ENCODE results near the gene MMP25.

The MMP25 gene

DNA sequence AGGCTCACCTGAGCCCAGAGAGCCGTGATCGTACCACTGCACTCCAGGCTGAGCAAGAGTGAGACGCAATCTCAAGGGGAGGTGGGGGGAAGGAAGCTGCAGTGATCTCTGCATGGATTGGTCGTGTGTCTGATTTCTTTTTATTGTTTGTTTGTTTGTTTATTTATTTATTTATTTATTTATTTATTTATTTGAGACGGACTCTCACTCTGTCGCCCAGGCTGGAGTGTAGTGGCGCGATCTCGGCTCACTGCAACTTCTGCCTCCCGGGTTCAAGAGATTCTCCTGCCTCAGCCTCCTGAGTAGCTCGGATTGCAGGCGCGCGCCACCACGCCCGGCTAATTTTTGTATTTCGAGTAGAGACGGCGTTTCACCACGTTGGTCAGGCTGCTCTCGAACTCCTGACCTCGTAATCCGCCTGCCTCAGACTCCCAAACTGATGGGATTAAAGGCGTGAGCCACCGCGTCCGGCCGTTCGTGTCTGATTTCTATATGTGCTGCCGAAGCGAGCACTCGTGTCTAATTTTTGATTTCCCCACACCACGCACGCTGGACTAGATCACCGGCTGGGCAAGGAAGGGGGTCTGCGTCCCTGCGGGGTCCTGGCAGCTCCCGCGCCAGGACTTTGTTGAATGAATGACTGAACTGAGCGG lies 26.6 kb upstream of the MMP25 start:
- TF ChIP-seq TAF1 (IDR thresholded peaks at IDR 0.05; ENCODE audit: borderline replicate concordance, low read depth, low read length) (no peak), POLR2AphosphoS5 (IDR thresholded peaks at IDR 0.05; ENCODE audit: low read depth, low read length) (no peak), POLR2A (IDR thresholded peaks at IDR 0.05; ENCODE audit: low read depth, low read length) (no peak)
- no peak for FAIRE-seq
- DNase-seq (ENCODE audit: insufficient read length), result no peak

DNA sequence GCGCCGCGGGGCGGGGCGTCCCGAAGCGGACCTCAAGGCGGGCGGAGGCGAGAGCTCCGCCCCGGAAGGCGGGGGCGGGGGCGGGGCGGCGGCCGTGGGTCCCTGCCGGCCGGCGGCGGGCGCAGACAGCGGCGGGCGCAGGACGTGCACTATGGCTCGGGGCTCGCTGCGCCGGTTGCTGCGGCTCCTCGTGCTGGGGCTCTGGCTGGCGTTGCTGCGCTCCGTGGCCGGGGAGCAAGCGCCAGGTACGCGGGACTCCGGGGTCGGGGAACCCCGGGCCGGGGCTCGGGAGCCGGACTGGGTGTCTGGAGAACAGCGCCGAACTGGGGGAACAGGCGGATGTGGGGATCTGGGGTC lies 26.1 kb upstream of the MMP25 start, which contains the start of gene TNFRSF12A:
Gene TNFRSF12A (plus strand): TSS at position 122 of the 357 bp plus-strand sequence. CDS start 30 bp downstream, at position 152.
- FAIRE-seq, result peak; percentile 81
- DNase-seq (ENCODE audit: insufficient read length), result peak; percentile 88
- TF ChIP-seq TAF1 (IDR thresholded peaks at IDR 0.05; ENCODE audit: borderline replicate concordance, low read depth, low read length), result 0 out of 2 replicates have a peak, but pooled peaks have one; percentile 57
- no peak for TF ChIP-seq POLR2AphosphoS5 (IDR thresholded peaks at IDR 0.05; ENCODE audit: low read depth, low read length)
- peak; percentile 56; the same call in 1 of the 2 replicates for TF ChIP-seq POLR2A (IDR thresholded peaks at IDR 0.05; ENCODE audit: low read depth, low read length)

DNA sequence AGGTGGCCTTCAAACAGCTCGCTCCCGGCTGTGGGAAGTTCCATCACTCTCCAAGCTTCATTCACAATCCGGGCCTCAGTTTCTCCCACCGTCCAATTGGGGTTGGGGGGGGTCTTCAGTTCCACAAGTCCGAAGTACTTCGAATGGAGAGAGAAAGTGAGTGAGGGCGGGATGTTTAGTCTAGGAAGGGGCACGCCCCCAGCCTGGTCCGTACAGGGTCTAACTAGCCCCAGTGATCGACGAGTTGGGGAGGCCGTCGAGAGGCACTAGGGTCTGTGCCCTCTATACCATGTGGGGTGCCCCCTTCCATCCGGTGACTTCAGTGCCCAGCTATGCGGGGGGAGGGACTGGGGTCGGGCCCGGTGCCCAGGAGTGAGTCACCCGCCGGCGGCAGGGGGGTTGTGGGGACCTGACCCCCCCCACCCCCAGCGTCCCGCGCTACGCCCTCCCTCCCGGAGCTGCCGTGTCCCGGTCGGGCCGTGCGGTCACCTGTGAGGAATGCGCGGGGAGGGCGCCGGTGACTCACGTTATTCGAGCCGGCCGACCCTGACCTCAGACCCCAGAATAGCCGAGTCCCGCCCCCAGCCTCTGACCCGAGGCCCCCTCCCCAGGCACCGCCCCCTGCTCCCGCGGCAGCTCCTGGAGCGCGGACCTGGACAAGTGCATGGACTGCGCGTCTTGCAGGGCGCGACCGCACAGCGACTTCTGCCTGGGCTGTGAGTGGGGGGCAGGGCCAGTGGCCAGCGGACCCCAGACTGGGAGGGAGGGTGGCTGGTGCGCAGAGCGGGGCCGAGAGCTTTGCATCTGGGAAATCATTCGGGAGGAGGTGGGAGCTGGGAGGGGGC lies 25.5 kb upstream of the MMP25 start:
- DNase-seq (ENCODE audit: insufficient read length), result no peak
- no peak for FAIRE-seq
- TF ChIP-seq POLR2AphosphoS5 (IDR thresholded peaks at IDR 0.05; ENCODE audit: low read depth, low read length), result no peak
- TF ChIP-seq POLR2A (IDR thresholded peaks at IDR 0.05; ENCODE audit: low read depth, low read length), result no peak
- TF ChIP-seq TAF1 (IDR thresholded peaks at IDR 0.05; ENCODE audit: borderline replicate concordance, low read depth, low read length), result no peak

DNA sequence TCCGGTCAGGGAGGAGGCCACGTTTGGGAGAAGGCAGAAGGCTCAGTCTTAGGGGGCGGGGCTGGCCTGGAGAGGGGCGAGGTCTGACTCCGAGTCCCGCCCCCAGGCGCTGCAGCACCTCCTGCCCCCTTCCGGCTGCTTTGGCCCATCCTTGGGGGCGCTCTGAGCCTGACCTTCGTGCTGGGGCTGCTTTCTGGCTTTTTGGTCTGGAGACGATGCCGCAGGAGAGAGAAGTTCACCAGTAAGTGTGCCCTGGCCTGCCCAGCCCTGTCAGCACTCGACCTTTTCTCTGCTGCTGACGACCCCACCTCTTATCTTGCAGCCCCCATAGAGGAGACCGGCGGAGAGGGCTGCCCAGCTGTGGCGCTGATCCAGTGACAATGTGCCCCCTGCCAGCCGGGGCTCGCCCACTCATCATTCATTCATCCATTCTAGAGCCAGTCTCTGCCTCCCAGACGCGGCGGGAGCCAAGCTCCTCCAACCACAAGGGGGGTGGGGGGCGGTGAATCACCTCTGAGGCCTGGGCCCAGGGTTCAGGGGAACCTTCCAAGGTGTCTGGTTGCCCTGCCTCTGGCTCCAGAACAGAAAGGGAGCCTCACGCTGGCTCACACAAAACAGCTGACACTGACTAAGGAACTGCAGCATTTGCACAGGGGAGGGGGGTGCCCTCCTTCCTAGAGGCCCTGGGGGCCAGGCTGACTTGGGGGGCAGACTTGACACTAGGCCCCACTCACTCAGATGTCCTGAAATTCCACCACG lies 24.7 kb upstream of the MMP25 start:
- no peak for DNase-seq (ENCODE audit: insufficient read length)
- peak; percentile 91 for FAIRE-seq
- TF ChIP-seq TAF1 (IDR thresholded peaks at IDR 0.05; ENCODE audit: borderline replicate concordance, low read depth, low read length), result no peak
- TF ChIP-seq POLR2A (IDR thresholded peaks at IDR 0.05; ENCODE audit: low read depth, low read length), result no peak
- TF ChIP-seq POLR2AphosphoS5 (IDR thresholded peaks at IDR 0.05; ENCODE audit: low read depth, low read length), result no peak

DNA sequence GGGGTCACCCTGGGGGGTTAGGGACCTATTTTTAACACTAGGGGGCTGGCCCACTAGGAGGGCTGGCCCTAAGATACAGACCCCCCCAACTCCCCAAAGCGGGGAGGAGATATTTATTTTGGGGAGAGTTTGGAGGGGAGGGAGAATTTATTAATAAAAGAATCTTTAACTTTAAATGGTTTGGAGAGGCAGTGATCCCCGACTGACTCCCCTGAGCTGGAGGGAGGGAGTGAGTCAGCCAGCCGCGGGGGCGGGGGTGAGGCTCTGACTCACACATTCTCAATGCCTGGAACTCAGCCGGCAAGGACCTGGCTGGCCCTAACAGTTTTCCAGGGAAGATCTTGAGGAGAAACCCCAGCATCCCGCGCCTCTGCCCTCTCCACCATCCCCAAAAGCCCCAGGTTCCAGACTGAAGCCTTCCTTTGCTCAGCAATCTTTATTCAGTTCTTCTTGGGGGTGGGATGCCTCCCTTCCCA lies 24.1 kb upstream of the MMP25 start:
- FAIRE-seq, result peak; percentile 58
- TF ChIP-seq POLR2AphosphoS5 (IDR thresholded peaks at IDR 0.05; ENCODE audit: low read depth, low read length) (no peak), TAF1 (IDR thresholded peaks at IDR 0.05; ENCODE audit: borderline replicate concordance, low read depth, low read length) (no peak), POLR2A (IDR thresholded peaks at IDR 0.05; ENCODE audit: low read depth, low read length) (no peak)
- no peak for DNase-seq (ENCODE audit: insufficient read length)

DNA sequence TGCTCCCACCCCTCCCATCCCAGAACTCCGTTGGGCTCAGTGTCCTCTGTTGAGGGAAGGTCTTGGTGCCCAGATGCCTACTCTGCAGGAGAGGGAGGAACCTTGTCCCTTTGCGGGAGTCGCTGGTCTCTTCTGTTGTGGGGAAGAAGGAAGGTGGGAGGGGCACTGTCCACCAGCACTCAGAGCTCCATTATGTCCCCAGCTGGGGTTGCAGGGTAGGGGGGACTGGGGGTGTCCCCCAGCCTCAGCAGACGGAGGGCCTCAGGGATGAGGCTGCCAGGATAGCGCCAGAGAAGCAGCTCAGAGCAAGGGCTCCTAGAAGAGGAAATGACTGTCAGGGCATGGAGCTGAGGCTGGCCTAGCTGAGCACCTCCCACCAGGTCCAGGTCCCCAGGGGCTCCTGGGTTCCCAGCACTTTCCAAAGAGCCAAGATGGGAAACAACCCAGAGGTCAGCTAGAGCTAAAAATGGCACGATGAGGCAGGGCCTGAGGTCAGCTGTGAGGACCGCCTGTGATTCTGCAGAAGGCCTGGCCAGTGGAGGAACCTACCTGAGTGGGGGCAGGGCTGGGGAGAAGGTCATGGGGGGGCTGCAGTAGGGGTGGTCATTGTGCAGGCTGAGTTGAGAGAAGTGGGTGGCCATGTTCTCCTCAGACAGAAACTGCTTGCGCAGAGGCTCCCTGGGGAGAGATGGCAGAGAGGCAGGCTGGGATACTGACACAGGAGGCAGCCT lies 23.5 kb upstream of the MMP25 start:
- FAIRE-seq, result peak; percentile 56
- TF ChIP-seq TAF1 (IDR thresholded peaks at IDR 0.05; ENCODE audit: borderline replicate concordance, low read depth, low read length) (no peak), POLR2AphosphoS5 (IDR thresholded peaks at IDR 0.05; ENCODE audit: low read depth, low read length) (no peak)
- DNase-seq (ENCODE audit: insufficient read length), result no peak

DNA sequence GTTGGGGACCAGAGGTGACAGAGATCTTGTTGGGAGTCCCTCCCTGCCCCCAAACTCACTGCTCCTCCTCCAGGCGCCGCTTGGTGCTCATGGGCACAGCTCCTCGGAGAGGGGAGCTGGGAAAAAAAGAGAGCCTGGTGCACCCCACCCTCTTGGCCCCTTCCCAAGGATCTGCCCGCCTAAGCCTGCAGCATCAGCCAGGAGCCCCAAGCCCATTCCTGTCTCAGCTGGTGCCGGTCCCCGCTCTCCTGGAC lies 23.0 kb upstream of the MMP25 start:
- TF ChIP-seq POLR2AphosphoS5 (IDR thresholded peaks at IDR 0.05; ENCODE audit: low read depth, low read length) (no peak), TAF1 (IDR thresholded peaks at IDR 0.05; ENCODE audit: borderline replicate concordance, low read depth, low read length) (no peak), POLR2A (IDR thresholded peaks at IDR 0.05; ENCODE audit: low read depth, low read length) (no peak)
- no peak for FAIRE-seq
- DNase-seq (ENCODE audit: insufficient read length), result no peak

DNA sequence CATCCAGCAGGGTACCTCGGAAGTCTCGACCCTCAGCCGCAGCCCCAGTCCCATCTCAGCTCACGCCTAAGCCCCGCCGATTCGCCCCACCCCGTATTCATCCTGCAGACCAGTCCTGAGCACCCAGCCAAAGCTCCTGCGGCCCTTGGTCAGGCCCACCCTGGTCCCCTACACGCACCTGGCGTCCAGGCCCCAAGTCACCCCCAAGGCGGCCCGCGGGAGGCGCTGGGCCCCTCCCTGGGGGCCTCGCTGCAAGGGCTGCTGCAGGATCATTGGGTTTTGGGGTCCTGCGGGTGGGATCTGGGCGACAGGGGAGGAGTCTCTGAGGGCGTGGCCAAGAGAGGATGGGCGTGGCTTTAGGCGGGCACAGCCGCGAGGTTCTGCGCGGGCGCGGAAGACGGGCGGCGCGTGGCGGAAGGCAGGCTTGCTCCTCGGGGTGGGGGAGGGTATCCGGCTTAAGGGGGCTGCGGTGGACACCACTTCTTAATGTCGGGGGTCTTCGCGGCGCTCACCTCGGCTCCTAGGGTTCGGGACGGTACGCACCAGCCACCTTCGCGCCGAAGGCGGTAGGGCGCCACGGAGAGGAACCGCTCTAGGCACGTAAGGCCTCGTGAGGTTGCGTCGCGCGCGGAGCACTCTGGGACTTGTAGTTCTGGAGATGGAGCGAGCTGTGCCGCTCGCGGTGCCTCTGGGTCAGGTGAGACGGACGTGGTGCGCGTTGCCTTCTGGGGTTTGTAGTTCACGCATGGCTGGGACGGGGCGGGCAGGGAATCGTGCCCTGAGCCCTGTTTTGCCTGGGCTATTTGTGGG lies 22.5 kb upstream of the MMP25 start, which contains the start of the genes HCFC1R1 and THOC6:
Gene HCFC1R1 (minus strand): TSS at position 274 of the 810 bp plus-strand sequence. CDS start 1 bp downstream, at position 273.
Gene THOC6 (plus strand): TSS at position 367 of the 810 bp plus-strand sequence. CDS start 292 bp downstream, at position 659.
- peak; percentile 100 for FAIRE-seq
- DNase-seq (ENCODE audit: insufficient read length), result peak; percentile 92
- no peak for TF ChIP-seq TAF1 (IDR thresholded peaks at IDR 0.05; ENCODE audit: borderline replicate concordance, low read depth, low read length)
- peak; percentile 83; the same call in 1 of the 2 replicates for TF ChIP-seq POLR2A (IDR thresholded peaks at IDR 0.05; ENCODE audit: low read depth, low read length)
- TF ChIP-seq POLR2AphosphoS5 (IDR thresholded peaks at IDR 0.05; ENCODE audit: low read depth, low read length), result peak; percentile 89

DNA sequence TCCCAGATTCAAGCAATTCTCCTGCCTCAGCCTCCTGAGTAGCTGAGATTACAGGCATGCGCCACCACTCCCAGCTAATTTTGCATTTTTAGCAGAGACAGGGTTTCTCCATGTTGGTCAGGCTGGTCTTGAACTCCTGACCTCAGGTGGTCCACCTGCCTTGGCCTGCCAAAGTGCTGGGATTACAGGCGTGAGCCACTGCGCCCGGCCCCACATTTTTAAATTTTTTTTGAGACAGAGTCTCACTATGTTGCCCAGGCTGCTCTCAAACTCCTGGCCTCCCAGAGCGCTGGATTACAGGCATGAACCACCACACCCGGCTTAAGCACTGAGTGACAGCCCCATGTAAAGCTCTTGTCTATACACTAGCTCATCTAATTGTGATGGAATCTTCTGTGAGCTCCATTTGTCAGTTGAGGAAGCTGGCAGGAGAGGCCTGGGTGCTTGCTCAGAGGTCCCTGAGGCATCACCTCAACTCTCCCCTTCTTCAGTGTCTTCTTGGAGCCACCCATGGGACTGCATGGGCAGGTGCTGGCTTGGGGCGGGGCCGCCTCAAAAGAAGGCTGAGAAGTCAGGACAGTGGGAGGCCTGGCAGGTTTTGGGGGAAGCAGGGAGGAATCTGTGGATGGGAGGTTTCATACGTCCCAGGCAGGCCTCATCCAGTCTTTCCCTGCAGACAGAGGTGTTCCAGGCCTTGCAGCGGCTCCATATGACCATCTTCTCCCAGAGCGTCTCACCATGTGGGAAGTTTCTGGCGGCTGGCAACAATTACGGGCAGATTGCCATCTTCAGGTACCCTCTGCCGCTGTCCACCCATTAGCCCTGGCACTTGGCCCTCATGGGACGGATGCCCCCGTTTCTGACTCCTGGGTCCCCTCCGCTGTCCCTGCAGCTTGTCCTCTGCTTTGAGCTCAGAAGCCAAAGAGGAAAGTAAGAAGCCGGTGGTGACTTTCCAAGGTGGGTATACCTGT lies 21.0 kb upstream of the MMP25 start:
- DNase-seq (ENCODE audit: insufficient read length), result no peak
- FAIRE-seq, result no peak
- TF ChIP-seq TAF1 (IDR thresholded peaks at IDR 0.05; ENCODE audit: borderline replicate concordance, low read depth, low read length), result no peak
- no peak for TF ChIP-seq POLR2AphosphoS5 (IDR thresholded peaks at IDR 0.05; ENCODE audit: low read depth, low read length)
- no peak for TF ChIP-seq POLR2A (IDR thresholded peaks at IDR 0.05; ENCODE audit: low read depth, low read length)
